T follicular helper cell (primary cell): ENCODE measurements around the gene CACNA2D4.
"Not testable (repeated sequence)": the region's sequence is repeated elsewhere in the genome, so short reads cannot be mapped to it uniquely, and the experiment has no call there.

Experiments used
- DNase-seq: peaks from one replicate; pipeline ENCODE4 v3.0.0-alpha.2; 2020; ENCODE audit warnings: low read depth
- total RNA-seq, 2 experiments: gene quantifications; one replicate each; lab custom pipeline; 2026; lab: John Stamatoyannopoulos, UW

Gene CACNA2D4
- 5.1 to 9.8 reads per million in 2 experiments for total RNA-seq

- DNase-seq = no peak
Measured at GRCh38 chr12:1918081-1918883, at the start of gene CACNA2D4. TSS of gene CACNA2D4 (minus strand) at chr12:1918652. CDS start at chr12:1918473, 179 bp downstream.

GRCh38 chr12:1966561-1967226 is 48.2 kb upstream of the CACNA2D4 start:
- no peak for DNase-seq

GRCh38 chr12:1965916-1966315 is 47.5 kb upstream of the CACNA2D4 start:
- no peak for DNase-seq

GRCh38 chr12:1962051-1963020 is 43.9 kb upstream of the CACNA2D4 start:
- no peak for DNase-seq

GRCh38 chr12:1956716-1957115 is 38.3 kb upstream of the CACNA2D4 start:
- no peak for DNase-seq

GRCh38 chr12:1949771-1950470 is 31.5 kb upstream of the CACNA2D4 start:
- no peak for DNase-seq

GRCh38 chr12:1948883-1949282 is 30.4 kb upstream of the CACNA2D4 start:
- no peak for DNase-seq

GRCh38 chr12:1947081-1947480 is 28.6 kb upstream of the CACNA2D4 start:
- DNase-seq = no peak

GRCh38 chr12:1946296-1946695 is 27.8 kb upstream of the CACNA2D4 start:
- DNase-seq = no peak

- not testable (repeated sequence) for DNase-seq
Measured at GRCh38 chr12:1945502-1945901, 27.1 kb upstream of the CACNA2D4 start.

- peak; percentile 85 for DNase-seq
Measured at GRCh38 chr12:1939801-1940607, 21.6 kb upstream of the CACNA2D4 start.

GRCh38 chr12:1939331-1939730 is 20.9 kb upstream of the CACNA2D4 start:
- DNase-seq = no peak

GRCh38 chr12:1937481-1938224 is 19.2 kb upstream of the CACNA2D4 start:
- DNase-seq = no peak

GRCh38 chr12:1936406-1937320 is 18.2 kb upstream of the CACNA2D4 start:
- DNase-seq = no peak

- DNase-seq = no peak
Measured at GRCh38 chr12:1935700-1936378, 17.4 kb upstream of the CACNA2D4 start.

GRCh38 chr12:1935242-1935641 is 16.8 kb upstream of the CACNA2D4 start:
- DNase-seq = no peak

- no peak for DNase-seq
Measured at GRCh38 chr12:1934831-1935230, 16.4 kb upstream of the CACNA2D4 start.

- DNase-seq = no peak
Measured at GRCh38 chr12:1934068-1934467, 15.6 kb upstream of the CACNA2D4 start.
